Epidermal melanocyte (primary cell): ENCODE measurements around the gene FGD4.

Source experiments
- DNase-seq: peaks from one replicate; pipeline ENCODE4 v3.0.0; 2011; ENCODE audit warnings: low spot score; ENCODE audit not compliant: insufficient read length

FGD4 gene

DNA sequence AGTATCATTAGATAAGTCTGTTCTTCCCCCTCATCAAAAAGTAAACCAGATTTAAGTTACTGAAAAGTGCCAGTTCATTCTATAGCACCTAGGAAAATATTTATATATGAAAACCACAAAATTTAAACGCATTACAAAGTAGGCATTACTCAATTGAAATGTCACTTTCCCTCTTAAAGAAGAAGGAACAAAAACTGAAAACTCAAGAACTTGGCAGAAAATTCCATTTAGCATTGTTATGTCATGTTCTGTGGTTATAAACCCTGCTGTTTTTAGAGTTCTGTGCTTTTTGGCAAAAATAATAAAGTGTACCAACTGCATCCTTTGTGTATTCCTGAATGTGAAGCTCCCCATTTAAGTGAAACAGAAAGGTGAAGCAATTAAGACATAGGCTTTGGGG is 3.6 kb downstream of the FGD4 start:
- no peak for DNase-seq

- no peak for DNase-seq
Measured at GRCh38 chr12:32407795-32408194, 8.4 kb downstream of the FGD4 start.

GRCh38 chr12:32413412-32413811 is 14.1 kb downstream of the FGD4 start:
- no peak for DNase-seq

- no peak for DNase-seq
Measured at GRCh38 chr12:32418221-32418620, 18.9 kb downstream of the FGD4 start.

GRCh38 chr12:32418903-32419519 is 19.7 kb downstream of the FGD4 start:
- DNase-seq = no peak

DNA sequence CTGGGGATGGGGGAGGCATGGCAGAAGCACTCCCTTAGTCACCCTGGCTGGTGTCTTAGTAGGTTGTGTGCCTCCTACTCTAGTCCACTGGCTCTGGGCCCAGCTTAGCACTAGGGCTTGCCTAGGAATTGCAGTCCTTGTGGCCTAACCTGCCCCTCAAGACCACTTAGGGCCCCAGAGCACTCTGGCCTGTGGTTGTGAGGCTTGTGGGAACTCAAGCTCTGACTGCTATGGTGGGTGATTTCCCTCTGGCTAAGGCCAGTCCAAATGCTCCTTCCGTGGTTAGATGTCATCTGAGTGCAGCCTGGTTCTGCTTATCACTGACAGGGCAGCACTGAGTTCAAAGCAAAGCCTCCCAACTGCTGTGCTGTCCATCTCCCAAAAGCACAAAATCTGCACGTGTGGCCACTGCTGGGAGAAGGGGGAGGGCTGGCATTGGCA is 20.2 kb downstream of the FGD4 start:
- no peak for DNase-seq

- DNase-seq = no peak
Measured at GRCh38 chr12:32420356-32420755, 21.0 kb downstream of the FGD4 start.

- no peak for DNase-seq
Measured at GRCh38 chr12:32423559-32423958, 24.2 kb downstream of the FGD4 start.

GRCh38 chr12:32431025-32431424 is 31.7 kb downstream of the FGD4 start:
- DNase-seq = no peak

GRCh38 chr12:32435921-32436705 is 36.8 kb downstream of the FGD4 start:
- no peak for DNase-seq

DNA sequence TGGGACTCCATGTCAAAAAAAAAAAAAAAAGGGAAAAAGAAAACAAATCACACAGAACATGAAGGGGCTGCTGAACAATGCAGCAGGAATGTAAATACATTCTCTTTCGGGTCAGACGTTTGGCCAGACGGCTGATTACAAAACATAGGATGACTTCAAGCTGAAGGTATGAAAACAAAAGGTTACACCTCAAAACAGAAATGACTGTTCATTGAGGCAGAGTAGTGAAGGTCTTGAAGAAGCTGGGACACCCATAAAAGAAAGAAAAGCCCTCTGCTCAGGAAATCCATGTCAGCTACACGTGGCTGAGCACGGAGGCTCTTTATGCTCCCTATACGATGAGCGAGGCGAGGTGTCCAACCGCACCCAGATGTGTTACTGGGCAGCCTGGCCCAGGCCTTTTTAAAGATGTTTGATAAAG is 37.7 kb downstream of the FGD4 start:
- peak; percentile 44 for DNase-seq

DNA sequence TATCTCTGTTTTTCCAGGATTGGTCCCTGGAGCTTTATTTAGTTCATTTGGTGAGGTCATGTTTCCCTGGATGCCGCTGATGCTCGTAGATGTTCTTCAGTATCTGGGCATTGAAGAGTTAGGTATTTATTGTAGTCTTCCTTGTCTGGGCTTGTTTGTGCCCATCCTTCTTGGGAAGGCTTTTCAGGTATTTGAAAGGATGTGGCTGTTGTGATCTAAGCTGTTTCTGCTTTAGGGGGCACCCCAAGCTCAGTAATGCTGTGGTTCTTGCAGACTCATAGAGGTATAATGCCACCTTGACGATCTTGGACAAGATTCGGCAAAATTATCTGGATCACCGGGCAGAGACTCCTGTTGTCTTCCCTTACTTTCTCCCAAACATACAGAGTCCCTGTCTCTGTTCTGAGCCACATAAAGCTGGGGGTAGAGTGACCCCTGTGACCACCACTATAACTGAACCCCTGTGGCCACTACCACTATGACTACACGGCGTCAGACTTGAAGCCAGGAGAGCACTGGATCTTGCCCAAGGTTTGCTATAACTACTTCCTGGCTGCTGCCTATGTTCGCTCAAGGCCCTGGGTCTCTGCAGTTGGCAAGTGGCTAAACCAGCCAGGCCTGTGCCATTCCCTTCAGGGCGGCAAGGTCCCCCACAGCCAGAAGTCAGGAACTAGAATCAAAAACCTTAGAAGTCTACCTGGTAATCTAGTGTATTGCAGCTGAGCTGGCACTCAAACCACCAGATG is 40.9 kb downstream of the FGD4 start:
- DNase-seq = no peak

- no peak for DNase-seq
Measured at GRCh38 chr12:32443491-32443890, 44.1 kb downstream of the FGD4 start.

DNA sequence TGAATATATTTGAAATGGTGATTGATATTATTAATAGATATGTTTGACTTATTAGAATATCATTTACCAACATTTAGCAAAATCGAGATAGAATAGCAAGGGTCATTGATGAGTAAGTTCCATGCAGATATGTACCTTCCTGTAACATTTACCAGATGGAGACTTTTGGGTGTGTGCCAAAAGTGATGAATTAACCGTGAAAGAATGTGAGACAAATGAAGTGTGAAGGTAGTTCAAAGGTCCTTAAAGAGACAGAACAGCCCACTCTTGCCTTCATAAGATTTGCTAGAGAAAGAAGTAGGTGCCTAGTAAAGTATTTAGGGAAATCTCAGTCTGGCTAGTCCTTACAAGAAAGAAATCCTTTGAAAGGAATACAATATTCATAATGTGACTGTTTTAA is 45.5 kb downstream of the FGD4 start:
- no peak for DNase-seq

GRCh38 chr12:32445356-32445755 is 46.0 kb downstream of the FGD4 start:
- DNase-seq = no peak

- no peak for DNase-seq
Measured at GRCh38 chr12:32446316-32447119, 47.2 kb downstream of the FGD4 start.

- DNase-seq = no peak
Measured at GRCh38 chr12:32448586-32448985, 49.2 kb downstream of the FGD4 start.

DNA sequence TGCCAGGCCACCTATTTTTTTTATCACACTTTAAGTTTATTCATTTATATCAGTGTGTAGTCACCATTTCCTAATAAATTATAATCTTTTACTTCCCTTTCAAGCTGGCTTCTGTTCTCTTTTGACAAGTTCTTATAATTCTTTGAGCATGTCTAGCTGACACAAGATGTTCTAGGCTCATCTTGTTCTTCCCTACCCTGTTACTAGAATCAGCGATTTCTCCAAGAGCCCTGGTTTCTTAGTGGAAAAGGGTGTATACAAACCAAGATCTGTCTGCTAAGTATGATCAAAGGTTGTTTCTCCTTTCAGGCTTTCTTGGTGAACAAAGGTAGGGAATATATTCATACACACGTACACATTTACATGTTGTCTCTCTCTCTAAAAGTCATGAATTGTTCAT is 51.0 kb downstream of the FGD4 start:
- no peak for DNase-seq

GRCh38 chr12:32450768-32451167 is 51.4 kb downstream of the FGD4 start:
- no peak for DNase-seq

- no peak for DNase-seq
Measured at GRCh38 chr12:32451816-32452215, 52.5 kb downstream of the FGD4 start.

DNA sequence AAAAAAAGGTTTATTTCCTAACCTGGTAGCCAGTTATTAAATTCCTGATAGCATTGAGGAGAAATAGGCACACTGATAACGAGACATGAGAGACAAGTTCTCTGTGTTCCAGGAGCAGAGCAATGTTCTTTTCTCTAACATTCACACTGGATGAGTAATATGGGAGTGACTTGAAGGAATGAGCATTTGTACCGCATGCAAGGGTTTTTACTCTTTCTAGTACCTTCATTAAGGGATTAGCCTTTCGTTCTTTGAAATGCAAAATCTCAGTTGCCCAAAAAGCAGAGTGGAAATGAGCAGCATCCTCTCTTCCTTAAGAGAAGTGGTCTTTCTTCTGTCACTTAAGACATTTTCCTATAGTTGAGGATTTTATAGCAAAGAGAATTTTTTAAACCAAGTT is 54.7 kb downstream of the FGD4 start:
- DNase-seq = no peak

DNA sequence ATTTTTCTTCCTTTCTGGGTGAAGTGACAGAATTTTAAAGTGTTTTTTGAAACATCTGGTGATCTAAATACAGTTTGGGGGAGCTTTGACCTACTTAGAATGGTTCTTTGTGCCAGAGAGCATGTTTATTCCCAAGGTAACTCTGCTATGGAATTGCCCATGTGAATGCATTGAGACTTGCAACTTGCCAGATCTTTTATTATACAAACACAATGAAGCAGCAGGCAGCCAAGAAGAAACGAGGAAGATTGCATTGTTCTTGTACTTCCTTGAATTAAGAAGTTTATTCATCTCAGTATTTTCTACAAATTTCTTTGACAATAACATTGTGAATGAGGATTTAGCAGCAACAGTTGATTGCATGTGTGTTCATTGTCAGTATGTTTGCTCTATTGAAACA is 55.5 kb downstream of the FGD4 start:
- no peak for DNase-seq
